Stimulated activated CD8-positive, alpha-beta memory T cell treated with anti-CD3 and anti-CD28 coated beads, Interleukin-7, amount 100 ng/mL, for 4 hours (primary cell): Measurements from ENCODE around the gene KCNB1.
"Not testable (repeated sequence)": the region's sequence is repeated elsewhere in the genome, so short reads cannot be mapped to it uniquely, and the experiment has no call there.

Source experiments
- DNase-seq, 2 donors: peaks; one replicate each; pipeline ENCODE4 v3.0.0-alpha.2; 2020; ENCODE audit warnings: low read depth in 2 of 2

KCNB1 gene

DNA sequence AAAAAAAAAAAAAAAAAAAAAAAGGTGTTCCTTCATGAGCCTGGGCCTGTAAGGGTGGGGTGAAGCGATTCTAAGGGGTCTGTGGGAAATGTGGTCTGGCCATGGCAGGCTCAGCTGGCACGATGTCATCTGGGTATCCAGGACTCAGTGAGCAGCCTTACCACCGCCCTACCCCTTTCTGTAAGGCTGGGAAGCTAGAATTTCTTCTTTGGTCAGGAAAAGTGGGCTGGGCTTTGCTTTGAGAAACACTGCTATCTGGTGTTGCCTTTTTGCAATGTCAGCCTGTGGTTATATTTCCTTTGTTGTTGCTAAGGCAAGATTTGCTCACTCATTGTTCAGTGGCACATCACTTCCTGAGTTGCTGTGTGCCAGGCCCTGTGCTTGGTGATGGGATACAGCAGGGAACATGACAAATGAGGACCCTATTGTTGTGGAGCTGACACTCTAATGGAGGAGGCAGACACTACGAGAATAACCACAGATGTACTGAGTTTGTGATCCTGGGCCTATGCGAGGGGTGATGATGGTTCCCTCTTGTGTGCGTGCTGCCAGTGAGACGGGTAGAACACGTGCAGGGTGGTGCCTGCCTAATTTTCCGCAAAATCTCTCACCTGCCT, 158.7 kb downstream of the KCNB1 start:
- DNase-seq, result no peak

DNA sequence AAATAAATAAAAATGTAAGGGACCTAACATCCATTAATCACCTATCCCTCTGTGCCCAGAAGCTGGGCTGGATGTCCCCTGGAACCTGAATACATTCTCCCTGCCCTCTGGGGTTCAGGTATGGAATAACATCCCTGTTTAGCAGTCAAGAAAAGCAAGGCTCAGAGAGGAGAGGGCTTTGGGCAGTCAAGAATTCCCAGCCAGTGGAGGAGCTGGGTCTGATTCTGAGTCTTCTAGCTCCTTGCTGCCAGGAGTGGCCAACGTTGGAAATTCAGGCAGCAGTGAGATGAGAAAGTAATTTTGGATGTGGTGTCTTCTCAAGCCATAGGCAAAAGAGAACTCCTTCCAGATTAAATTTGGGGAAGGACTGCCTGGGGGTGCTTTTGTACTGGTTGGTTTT, 162.0 kb downstream of the KCNB1 start:
- DNase-seq, result no peak

DNA sequence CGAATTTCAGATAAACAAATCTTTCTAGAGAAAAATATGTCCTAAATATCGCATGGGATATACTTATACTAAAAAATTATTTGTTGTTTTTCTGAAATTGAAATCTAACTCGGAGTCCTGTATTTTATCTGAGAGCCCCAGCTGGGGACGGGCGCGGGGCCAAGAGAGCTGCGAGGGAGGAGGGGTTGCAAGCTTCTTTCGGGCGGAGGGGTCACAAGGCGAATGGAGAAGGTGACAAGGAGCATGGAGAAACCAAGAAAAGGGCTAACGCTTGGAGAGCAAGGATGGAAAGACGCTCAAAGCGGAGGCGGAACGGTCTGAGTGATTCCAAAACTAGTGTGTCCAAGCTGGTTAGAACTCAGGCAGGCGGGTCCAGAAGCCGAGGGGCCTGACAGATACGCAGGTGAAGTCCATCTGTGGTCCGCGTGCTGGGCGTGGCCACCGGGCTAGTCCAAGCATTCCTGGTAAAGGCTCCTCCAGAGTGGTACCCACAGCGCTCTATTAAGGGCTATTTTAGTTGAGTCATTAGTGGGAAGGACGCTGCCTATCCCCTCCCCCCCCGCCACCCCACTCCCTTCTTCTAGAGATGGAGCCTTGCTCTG, 163.2 kb downstream of the KCNB1 start:
- DNase-seq, result no peak

DNA sequence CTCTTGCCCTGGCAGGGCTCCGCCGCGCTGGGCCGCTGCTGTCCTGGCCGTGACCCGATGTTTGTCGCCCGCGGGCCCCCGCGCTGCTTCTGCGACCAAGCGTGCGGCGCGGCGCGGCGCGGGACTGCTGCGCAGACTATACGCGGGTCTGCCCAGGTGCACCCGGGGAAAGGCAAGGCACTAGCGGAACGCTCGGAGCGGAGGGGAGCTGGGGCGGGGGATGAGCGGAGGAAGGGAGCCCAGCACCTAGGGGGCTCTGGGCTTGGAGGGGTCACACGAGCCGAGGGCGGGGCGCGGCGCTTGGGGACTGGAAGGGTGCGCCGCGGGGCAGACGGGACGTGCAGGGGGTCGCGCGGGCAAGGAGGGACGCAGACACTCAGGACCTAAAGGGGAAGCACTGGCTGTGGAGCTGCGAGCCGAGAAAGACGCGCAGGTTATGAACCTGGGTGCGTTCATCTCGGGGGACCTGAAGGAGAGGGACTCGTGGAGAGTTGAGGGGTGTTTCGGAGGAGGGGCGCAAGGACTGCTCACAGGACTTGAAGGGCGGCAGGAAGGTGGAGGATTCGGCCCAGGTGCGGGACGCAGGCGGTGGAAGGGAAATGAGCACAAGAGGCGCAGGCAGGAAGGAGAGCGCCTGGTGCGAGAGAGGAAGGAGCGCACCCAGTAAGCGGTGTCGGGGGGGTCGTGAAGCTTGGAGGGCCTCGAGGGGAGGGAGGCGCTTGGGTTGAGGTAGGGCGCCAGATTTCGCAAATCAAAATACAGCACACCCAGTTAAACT, 163.8 kb downstream of the KCNB1 start:
- no peak for DNase-seq

DNA sequence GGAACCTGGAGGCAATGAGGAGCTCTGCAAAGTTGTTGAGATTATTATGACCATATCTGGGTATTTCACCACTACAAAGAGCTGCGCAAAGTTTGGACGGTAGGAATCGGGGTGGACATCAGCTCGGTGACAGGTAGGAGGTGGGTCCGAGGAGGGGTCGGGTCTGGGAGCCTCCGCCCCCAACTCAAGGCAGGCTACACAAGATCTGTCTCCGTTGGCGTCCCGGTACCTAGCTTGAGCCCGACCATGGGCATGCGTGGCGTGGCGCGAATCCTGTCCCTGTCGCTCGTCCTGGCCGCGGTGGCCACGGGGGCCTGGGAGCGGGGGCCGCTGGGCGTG, 164.4 kb downstream of the KCNB1 start:
- no peak for DNase-seq

DNA sequence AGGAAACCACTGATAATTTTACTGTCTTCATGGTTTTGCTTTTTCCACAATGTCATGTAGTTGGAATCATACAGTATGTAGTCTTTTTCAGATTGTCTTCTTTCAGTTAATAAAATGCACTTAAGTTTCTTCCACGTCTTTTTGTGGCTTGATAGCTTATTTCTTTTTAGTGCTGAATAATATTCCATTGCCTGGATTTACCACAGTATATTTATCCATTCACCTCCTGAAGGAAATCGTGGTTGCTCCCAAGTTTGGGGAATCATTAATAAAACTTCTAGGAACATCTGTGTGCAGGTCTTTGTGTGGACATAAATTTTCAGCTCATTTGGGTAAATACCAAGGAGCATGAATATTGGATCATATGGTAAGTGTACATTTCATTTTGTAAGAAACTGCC, 165.8 kb downstream of the KCNB1 start:
- DNase-seq, result no peak

DNA sequence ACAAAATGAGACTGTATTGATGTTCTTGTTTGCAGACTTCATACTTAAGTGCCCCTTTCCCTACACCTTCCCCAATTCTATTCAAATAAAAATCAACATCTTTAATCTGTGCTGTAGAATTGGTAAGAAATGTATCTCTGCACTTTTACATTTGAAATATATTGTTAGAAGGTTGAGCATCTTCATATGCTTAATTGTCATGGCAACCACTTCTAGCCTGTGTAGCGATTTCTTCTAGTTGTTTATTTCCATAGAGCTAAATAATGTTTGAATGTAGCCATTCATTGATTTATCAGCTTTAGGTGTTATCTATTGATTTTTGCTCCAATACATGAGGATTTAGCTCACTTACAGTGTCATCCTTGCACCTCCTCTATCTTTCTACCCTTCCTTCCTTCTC, 166.9 kb downstream of the KCNB1 start:
- no peak for DNase-seq

DNA sequence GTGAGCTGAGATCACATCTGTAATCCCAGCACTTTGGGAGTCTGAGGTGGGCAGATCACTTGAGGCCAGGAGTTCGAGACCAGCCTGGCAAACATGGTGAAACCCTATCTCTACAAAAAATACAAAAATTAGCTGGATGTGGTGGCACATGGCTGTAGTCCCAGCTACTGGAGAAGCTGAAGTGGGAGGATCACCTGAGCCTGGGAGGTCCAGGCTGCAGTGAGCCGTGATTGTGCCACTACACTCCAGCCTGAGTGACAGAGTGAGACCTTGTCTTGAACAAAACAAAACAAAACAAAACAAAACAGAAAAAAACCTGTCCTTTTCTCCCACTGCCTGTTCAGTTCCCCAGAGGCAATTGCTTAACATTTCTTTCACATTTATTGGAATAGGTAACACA, 168.4 kb downstream of the KCNB1 start:
- DNase-seq, result not testable (repeated sequence)
